Femur (tissue), 1 donor: Measurements from ENCODE around the gene TECR.
"Not testable (repeated sequence)": the region's sequence is repeated elsewhere in the genome, so short reads cannot be mapped to it uniquely, and the experiment has no call there.

Experiments used
- DNase-seq: peaks from one replicate; pipeline ENCODE4 v3.0.0-alpha.2; 2017

The TECR gene

DNA sequence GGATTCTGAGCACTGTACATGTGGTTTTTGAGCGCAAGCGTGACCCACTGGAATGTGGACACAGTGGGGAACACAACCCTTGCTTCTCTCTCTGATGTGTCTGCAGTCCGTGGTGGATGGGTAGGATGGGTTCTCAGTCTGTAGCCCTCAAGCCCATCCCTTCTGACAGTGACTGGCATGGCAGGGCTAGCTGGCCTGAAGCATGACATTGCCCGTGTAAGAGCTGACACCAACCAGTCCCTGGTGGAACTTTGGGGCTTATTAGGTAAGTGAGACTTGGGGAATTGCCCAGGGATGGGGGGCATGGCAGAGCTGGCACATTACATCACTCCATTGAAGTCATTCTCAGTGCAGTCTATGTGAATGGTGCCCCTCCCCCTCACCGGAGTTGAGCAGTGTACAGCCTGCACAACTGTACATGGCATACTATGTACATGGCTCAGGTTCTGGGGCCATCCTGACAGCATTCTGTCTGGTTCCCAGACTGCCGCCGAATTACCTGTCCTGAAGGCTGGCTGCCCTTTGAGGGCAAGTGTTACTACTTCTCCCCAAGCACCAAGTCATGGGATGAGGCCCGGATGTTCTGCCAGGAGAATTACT, 70.3 kb downstream of the TECR start:
- no peak for DNase-seq

- no peak for DNase-seq
Measured at GRCh38 chr19:14603990-14604387, 74.6 kb downstream of the TECR start.

GRCh38 chr19:14606627-14607026, 77.2 kb downstream of the TECR start:
- no peak for DNase-seq

DNA sequence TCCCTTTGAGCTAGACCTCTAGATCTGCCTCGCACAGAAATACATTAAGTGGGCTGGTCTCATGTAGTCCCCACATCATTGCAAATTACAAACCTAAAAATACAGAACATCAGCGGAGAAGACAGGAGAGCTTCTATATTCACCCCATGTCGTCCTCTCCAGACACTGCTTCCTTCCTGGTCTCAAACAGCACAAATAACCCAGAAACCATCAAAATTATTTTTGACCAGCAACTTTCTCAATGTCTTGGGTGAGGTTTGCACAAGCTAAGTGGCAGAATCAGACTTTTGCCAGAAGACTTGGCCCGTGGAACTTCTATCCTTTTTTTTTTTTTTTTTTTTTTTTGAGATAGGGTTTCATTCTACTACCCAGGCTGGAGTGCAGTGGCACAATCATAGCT, 81.7 kb downstream of the TECR start:
- DNase-seq: no peak

DNA sequence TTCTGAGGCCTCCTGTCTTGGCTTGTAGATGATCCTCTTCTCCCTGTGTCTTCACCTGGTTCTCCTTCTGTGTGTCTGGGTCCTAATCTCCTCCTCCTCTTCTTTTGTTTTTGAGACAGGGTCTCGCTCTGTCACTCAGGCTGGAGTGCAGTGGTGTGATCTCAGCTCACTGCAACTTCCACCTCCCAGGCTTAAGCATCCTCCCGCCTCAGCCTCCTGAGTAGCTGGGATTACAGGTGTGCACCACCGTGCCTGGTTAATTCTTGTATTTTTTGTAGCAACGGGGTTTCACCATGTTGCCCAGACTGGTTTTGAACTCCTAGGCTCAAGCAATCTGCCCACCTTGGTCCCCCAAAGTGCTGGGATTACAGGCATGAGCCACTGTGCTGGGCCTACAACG, 82.8 kb downstream of the TECR start:
- not testable (repeated sequence) for DNase-seq

- no peak for DNase-seq
Measured at GRCh38 chr19:14612657-14613056, 83.3 kb downstream of the TECR start.

DNA sequence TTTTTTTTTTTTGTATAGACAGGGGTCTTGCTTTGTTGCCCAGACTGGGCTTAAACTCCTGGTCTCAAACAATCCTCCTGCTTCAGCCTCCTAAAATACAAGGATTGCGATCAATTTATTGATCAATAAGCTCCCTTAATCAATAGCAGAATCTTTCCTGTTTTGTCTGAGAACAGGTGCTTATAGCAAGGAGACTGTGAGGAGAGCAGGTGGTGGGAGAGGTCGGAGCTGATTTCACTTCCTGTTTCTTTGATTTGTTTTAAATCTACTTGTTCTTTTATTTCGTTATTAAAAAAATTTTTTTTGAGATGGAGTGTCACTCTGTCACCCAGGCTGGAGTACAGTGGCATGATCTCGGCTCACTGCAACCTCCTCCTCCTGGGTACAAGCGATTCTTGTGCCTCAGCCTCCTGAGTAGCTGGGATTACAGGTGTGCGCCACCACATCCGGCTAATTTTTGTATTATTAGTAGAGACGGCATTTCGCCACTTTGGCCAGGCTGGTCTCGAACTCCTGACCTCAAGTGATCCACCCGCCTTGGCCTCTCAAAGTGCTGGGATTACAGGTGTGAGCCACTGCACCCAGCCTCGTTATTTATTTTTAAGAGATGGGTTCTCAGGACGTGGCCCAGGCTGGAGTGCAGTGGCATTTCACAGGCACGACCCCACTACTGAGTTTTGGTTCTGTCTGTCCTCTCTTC, 84.2 kb downstream of the TECR start:
- DNase-seq: not testable (repeated sequence)

DNA sequence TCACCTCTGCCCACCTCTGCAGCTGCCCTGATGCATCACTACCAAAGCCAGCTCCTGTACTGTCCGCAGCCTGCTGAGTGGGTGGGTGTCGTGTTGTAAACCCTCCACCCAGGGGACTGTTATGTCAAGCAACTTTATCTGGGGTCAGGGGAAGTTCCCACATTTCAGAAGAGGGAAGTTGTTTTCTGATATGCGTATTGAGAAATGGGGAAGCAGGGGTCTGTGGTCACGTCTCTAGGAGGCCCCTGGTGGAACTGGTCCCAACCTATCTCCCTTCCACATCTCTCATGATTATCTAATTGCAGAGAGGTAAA, 84.7 kb downstream of the TECR start:
- peak; percentile 25 for DNase-seq
